HepG2 (cell line): ENCODE data around the gene VEZT. TPM values are rescaled to one million over a fixed set of nuclear protein-coding genes. Genes with fewer than 3 reads are reported as not detected.
A peak's percentile ranks its signal among the peaks of the same experiment; 100 is the strongest.

ENCODE experiments used
- ATAC-seq: fragments of 200-7000 bp; cut with Tn5 transposase; 3 replicates; pipeline ENCODE4 v1.9.1; 2020; ENCODE audit warnings: mild to moderate bottlenecking, moderate library complexity
- BruUV-seq: library from RNA; stranded (reverse); fragments of 400-500 nt; replicated peaks from 2 replicates; lab custom pipeline; 2021; lab: Mats Ljungman, UMichigan
- CTCF ChIA-PET: fragments of 300-600 bp; formaldehyde crosslinking; extraction: SDS; loops from one replicate; lab custom pipeline; 2021; ENCODE audit warnings: low total read pairs, inconsistent platforms, low intra/inter-chr PET ratio; lab: Yijun Ruan, JAX
- POLR2A ChIA-PET: fragments of 350-600 bp; sonication (Branson Sonifier 250); formaldehyde crosslinking; loops from one replicate; lab custom pipeline; 2020; ENCODE audit warnings: antibody characterized with exemption, inconsistent platforms; lab: Yijun Ruan, JAX
- DNase-seq: peaks from one replicate; pipeline ENCODE4 v3.0.0-alpha.2; 2015; ENCODE audit warnings: low spot score
- FAIRE-seq: peaks from 3 replicates; lab custom pipeline; 2011; peaks lifted over from hg19 to GRCh38; lab: Jason Lieb, UNC
- H2AFZ ChIP-seq: one replicate; pipeline ENCODE4 v1.6.1; 2011; ENCODE audit warnings: low read length, inconsistent platforms
- H3K27ac ChIP-seq: fragments of 300-600 bp; 3 replicates; pipeline ENCODE4 v1.8.0; 2011; ENCODE audit warnings: mixed run types, mild to moderate bottlenecking, mixed read lengths, low read length, inconsistent platforms; ENCODE audit not compliant: insufficient read depth; ENCODE audit errors: extremely low read length
- H3K27me3 ChIP-seq, 2 experiments: fragments of 200-600 bp in 1 of 2; 2 replicates in 1 of 2; 3 replicates in 1 of 2; pipeline versions ENCODE4 v1.6.0 to v1.8.0; 2011; ENCODE audit warnings: low read length in 2 of 2, mild to moderate bottlenecking in 2 of 2, moderate library complexity in 2 of 2, inconsistent platforms in 1 of 2; ENCODE audit not compliant: insufficient read depth in 2 of 2, control insufficient read depth in 1 of 2
- H3K36me3 ChIP-seq, 2 experiments: fragments of 200-600 bp in 1 of 2; replicated peaks in 1 of 2; 2 replicates in 1 of 2; 3 replicates in 1 of 2; pipeline versions ENCODE4 v1.5.1 to v1.8.0; 2011; ENCODE audit warnings: low read length in 2 of 2, inconsistent platforms in 1 of 2; ENCODE audit not compliant: insufficient read depth in 2 of 2, control insufficient read depth in 1 of 2
- H3K4me1 ChIP-seq: 2 replicates; pipeline ENCODE4 v1.5.1; 2012; ENCODE audit warnings: low read length, inconsistent platforms; ENCODE audit not compliant: insufficient read depth
- H3K4me2 ChIP-seq: 2 replicates; pipeline ENCODE4 v1.6.0; 2011; ENCODE audit warnings: low read depth, low read length, inconsistent platforms
- H3K4me3 ChIP-seq, 3 experiments: fragments of 200-600 bp in 1 of 3; sonication (generic), shearing (Covaris generic) in 1 of 3; replicated peaks in 1 of 3; 2 replicates each; pipeline ENCODE4 v1.5.1; 2011 to 2016; ENCODE audit warnings: low read length in 3 of 3, inconsistent platforms in 2 of 3, low read depth in 2 of 3, mild to moderate bottlenecking in 2 of 3, control low read depth in 1 of 3, mixed read lengths in 1 of 3; ENCODE audit not compliant: insufficient read depth in 1 of 3
- H3K79me2 ChIP-seq: one replicate; pipeline ENCODE4 v1.6.1; 2011; ENCODE audit warnings: low read length, inconsistent platforms; ENCODE audit not compliant: insufficient read depth
- H3K9ac ChIP-seq: 2 replicates; pipeline ENCODE4 v1.6.0; 2011; ENCODE audit warnings: mild to moderate bottlenecking, low read depth, low read length, inconsistent platforms; ENCODE audit not compliant: insufficient read depth
- H3K9me3 ChIP-seq: 2 replicates; pipeline ENCODE4 v1.5.1; 2012; ENCODE audit warnings: mild to moderate bottlenecking, low read length
- H4K20me1 ChIP-seq: 2 replicates; pipeline ENCODE4 v1.6.0; 2011; ENCODE audit warnings: inconsistent platforms, mild to moderate bottlenecking, low read length, moderate library complexity; ENCODE audit not compliant: insufficient read depth
- DMAP1 ChIP-seq: IDR thresholded peaks from 2 replicates; pipeline ENCODE4 v1.6.1; 2016
- DNMT3B ChIP-seq: conservative IDR thresholded peaks from 2 replicates; pipeline ENCODE4 v1.6.1; 2016; ENCODE audit warnings: missing biosample characterization, control low read depth
- KLF6 ChIP-seq: IDR thresholded peaks from 2 replicates; pipeline ENCODE4 v1.8.0; 2016; ENCODE audit warnings: missing biosample characterization, missing genetic modification reagents
- PPARG ChIP-seq: conservative IDR thresholded peaks from 2 replicates; pipeline ENCODE4 v1.6.1; 2016; ENCODE audit warnings: missing biosample characterization, missing genetic modification reagents
- SATB2 ChIP-seq: sonication (generic); formaldehyde crosslinking; IDR thresholded peaks from 2 replicates; pipeline ENCODE4 v1.5.0; 2020; ENCODE audit warnings: missing genetic modification reagents
- SNAPC5 ChIP-seq: sonication (generic); formaldehyde crosslinking; IDR thresholded peaks from 2 replicates; pipeline ENCODE4 v1.8.1; 2023; ENCODE audit warnings: mild to moderate bottlenecking, missing genetic modification reagents, borderline replicate concordance
- SOX5 ChIP-seq: IDR thresholded peaks from 2 replicates; pipeline ENCODE4 v1.6.1; 2016; ENCODE audit warnings: borderline replicate concordance
- SP4 ChIP-seq: sonication (generic); formaldehyde crosslinking; IDR thresholded peaks from 2 replicates; pipeline ENCODE4 v1.8.1; 2023; ENCODE audit warnings: mild to moderate bottlenecking, missing genetic modification reagents
- TP53 ChIP-seq: sonication (generic); formaldehyde crosslinking; conservative IDR thresholded peaks from 2 replicates; pipeline ENCODE4 v1.4.0; 2020; ENCODE audit warnings: missing genetic modification reagents
- ZFP36L2 ChIP-seq: sonication (generic); formaldehyde crosslinking; IDR thresholded peaks from 2 replicates; pipeline ENCODE4 v1.4.0; 2020; ENCODE audit warnings: missing genetic modification reagents
- ZFX ChIP-seq: sonication (generic); formaldehyde crosslinking; IDR thresholded peaks from 2 replicates; pipeline ENCODE4 v1.4.0; 2020; ENCODE audit warnings: mild to moderate bottlenecking, low read depth, missing genetic modification reagents, moderate library complexity
- ZGPAT ChIP-seq: IDR thresholded peaks from 2 replicates; pipeline ENCODE4 v1.6.1; 2016; ENCODE audit warnings: mild to moderate bottlenecking
- ZNF20 ChIP-seq: sonication (generic); formaldehyde crosslinking; IDR thresholded peaks from 2 replicates; pipeline ENCODE4 v1.4.0; 2020; ENCODE audit warnings: mild to moderate bottlenecking, moderate library complexity, missing genetic modification reagents
- ZNF282 ChIP-seq: fragments of 450-650 bp; IDR thresholded peaks from 2 replicates; pipeline ENCODE4 v1.6.1; 2018; ENCODE audit not compliant: partially characterized antibody
- ZNF446 ChIP-seq: sonication (generic); formaldehyde crosslinking; IDR thresholded peaks from 2 replicates; pipeline ENCODE4 v1.5.0; 2020; ENCODE audit warnings: mild to moderate bottlenecking, missing genetic modification reagents
- ZNF496 ChIP-seq: sonication (generic); formaldehyde crosslinking; IDR thresholded peaks from 2 replicates; pipeline ENCODE4 v1.8.1; 2023; ENCODE audit warnings: mild to moderate bottlenecking, moderate library complexity, missing genetic modification reagents; ENCODE audit not compliant: insufficient replicate concordance
- ZNF503 ChIP-seq: sonication (generic); formaldehyde crosslinking; IDR thresholded peaks from 2 replicates; pipeline ENCODE4 v1.4.0; 2020; ENCODE audit warnings: missing genetic modification reagents
- ZNF761 ChIP-seq: sonication (generic); formaldehyde crosslinking; conservative IDR thresholded peaks from 2 replicates; pipeline ENCODE4 v1.4.0; 2020; ENCODE audit warnings: mild to moderate bottlenecking, missing genetic modification reagents
- in situ Hi-C: cut with HindIII; loops from 2 replicates; pipeline ENCODE4 v1.10.0; 2017; ENCODE audit warnings: low pct_unique_long_range_greater_than_20kb; ENCODE audit not compliant: extremely low pct_ligation_motif_present
- intact Hi-C: fragments of 100-400 bp; cut with micrococcal nuclease; formaldehyde crosslinking; loops from one replicate; pipeline ENCODE4 v1.10.0; 2022; ENCODE audit not compliant: unreplicated experiment
- polyA plus RNA-seq, 8 experiments: library from polyadenylated mRNA; depleted of rRNA in 3 of 8; stranded (reverse) in 7 of 8; unstranded in 1 of 8; fragments of >200 nt; fragmentation: Illumina TruSeq in 4 of 8; extraction: Trizol in 4 of 8; gene quantifications; 2 replicates each; pipeline versions ENCODE4 v1.2.1 to v1.2.3, GENCODE V29; 2011 to 2016; ENCODE audit warnings: low read depth in 4 of 8, missing spikeins in 1 of 8, mixed read lengths in 1 of 8; ENCODE audit not compliant: insufficient read depth in 1 of 8
- total RNA-seq, 5 experiments: library from RNA; depleted of rRNA; stranded (reverse); fragments of >200 nt; fragmentation: Illumina TruSeq; extraction: Trizol; gene quantifications; 2 replicates each; pipeline ENCODE4 v1.2.3, GENCODE V29; 2016; ENCODE audit warnings: low read depth in 1 of 5
- TF ChIP-seq, protein P1 (sequence below): sonication (generic); formaldehyde crosslinking; IDR thresholded peaks from 2 replicates; pipeline ENCODE4 v1.4.0; 2020; ENCODE audit warnings: missing genetic modification reagents, borderline replicate concordance
- TF ChIP-seq, protein P2 (sequence below): sonication (generic); formaldehyde crosslinking; IDR thresholded peaks from 2 replicates; pipeline ENCODE4 v1.5.1; 2020; ENCODE audit warnings: missing genetic modification reagents, mild to moderate bottlenecking, borderline replicate concordance

Gene VEZT
- total and polyA plus RNA-seq, 2 of the 13 experiments (the other 11 are each of a cell fraction or from before 2014, with no cell fraction given) = 35.5 to 51.6 TPM

GRCh38 chr12:95220190-95220589, 2.6 kb downstream of the VEZT start (continued):
- no peak for TF ChIP-seq DNMT3B (CRISPR knock-in tag)
- no peak for TF ChIP-seq ZFP36L2
- no peak for TF ChIP-seq ZNF761
- TF ChIP-seq ZNF446 (CRISPR knock-in tag) = no peak

GRCh38 chr12:95220726-95221125, 3.1 kb downstream of the VEZT start:
- TF ChIP-seq, protein P1, sequence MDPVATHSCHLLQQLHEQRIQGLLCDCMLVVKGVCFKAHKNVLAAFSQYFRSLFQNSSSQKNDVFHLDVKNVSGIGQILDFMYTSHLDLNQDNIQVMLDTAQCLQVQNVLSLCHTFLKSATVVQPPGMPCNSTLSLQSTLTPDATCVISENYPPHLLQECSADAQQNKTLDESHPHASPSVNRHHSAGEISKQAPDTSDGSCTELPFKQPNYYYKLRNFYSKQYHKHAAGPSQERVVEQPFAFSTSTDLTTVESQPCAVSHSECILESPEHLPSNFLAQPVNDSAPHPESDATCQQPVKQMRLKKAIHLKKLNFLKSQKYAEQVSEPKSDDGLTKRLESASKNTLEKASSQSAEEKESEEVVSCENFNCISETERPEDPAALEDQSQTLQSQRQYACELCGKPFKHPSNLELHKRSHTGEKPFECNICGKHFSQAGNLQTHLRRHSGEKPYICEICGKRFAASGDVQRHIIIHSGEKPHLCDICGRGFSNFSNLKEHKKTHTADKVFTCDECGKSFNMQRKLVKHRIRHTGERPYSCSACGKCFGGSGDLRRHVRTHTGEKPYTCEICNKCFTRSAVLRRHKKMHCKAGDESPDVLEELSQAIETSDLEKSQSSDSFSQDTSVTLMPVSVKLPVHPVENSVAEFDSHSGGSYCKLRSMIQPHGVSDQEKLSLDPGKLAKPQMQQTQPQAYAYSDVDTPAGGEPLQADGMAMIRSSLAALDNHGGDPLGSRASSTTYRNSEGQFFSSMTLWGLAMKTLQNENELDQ (CRISPR knock-in tag) = no peak
- no peak for TF ChIP-seq SP4 (CRISPR knock-in tag)
- no peak for TF ChIP-seq ZNF20 (CRISPR knock-in tag)
- TF ChIP-seq, protein P2, sequence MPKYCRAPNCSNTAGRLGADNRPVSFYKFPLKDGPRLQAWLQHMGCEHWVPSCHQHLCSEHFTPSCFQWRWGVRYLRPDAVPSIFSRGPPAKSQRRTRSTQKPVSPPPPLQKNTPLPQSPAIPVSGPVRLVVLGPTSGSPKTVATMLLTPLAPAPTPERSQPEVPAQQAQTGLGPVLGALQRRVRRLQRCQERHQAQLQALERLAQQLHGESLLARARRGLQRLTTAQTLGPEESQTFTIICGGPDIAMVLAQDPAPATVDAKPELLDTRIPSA (CRISPR knock-in tag) = no peak
- TF ChIP-seq DMAP1 = no peak
- TF ChIP-seq SATB2 = no peak
- TF ChIP-seq TP53 (CRISPR knock-in tag) = no peak
- TF ChIP-seq SOX5 (CRISPR knock-in tag) = no peak
- no peak for TF ChIP-seq ZNF282
- TF ChIP-seq ZNF503 (CRISPR knock-in tag) = no peak
- TF ChIP-seq ZFX (CRISPR knock-in tag) = no peak
- TF ChIP-seq ZGPAT (CRISPR knock-in tag) = no peak
- TF ChIP-seq KLF6 = no peak
- TF ChIP-seq ZNF496 (CRISPR knock-in tag) = no peak
- TF ChIP-seq PPARG = no peak
- TF ChIP-seq SNAPC5 = no peak
- Histone ChIP-seq H3K4me3 (no peak overlapping the region), H3K4me2 (0 out of 2 replicates have a peak overlapping the region, but pooled peaks have one; percentile 92), H4K20me1 (0 out of 2 replicates have a peak, but pooled peaks cover 3% of the 10 kb centered on the region), H3K79me2 (peaks cover 82% of the 10 kb centered on the region), H3K27me3 (no peaks in the 10 kb centered on the region; a peak in 1 of 5 replicates), H3K4me1 (peaks cover 31% of the 10 kb centered on the region), H3K9ac (no peak overlapping the region), H3K27ac (no peak overlapping the region), H2AFZ (no peak overlapping the region), H3K9me3 (no peaks in the 10 kb centered on the region), H3K36me3 (peaks cover 1 to 8% of the 10 kb centered on the region in 2 experiments; a peak in 4 of 5 replicates)
- BruUV-seq = no TSS peak
- FAIRE-seq = no peak
- ChIA-PET POLR2A (no interaction called here), CTCF (no interaction called here)
- no peak for ATAC-seq
- in situ Hi-C loops = no loop called here
- intact Hi-C loops = no loop called here
- DNase-seq = no peak
